Measurements from ENCODE around the gene NDUFS2.

Gene NDUFS2

DNA sequence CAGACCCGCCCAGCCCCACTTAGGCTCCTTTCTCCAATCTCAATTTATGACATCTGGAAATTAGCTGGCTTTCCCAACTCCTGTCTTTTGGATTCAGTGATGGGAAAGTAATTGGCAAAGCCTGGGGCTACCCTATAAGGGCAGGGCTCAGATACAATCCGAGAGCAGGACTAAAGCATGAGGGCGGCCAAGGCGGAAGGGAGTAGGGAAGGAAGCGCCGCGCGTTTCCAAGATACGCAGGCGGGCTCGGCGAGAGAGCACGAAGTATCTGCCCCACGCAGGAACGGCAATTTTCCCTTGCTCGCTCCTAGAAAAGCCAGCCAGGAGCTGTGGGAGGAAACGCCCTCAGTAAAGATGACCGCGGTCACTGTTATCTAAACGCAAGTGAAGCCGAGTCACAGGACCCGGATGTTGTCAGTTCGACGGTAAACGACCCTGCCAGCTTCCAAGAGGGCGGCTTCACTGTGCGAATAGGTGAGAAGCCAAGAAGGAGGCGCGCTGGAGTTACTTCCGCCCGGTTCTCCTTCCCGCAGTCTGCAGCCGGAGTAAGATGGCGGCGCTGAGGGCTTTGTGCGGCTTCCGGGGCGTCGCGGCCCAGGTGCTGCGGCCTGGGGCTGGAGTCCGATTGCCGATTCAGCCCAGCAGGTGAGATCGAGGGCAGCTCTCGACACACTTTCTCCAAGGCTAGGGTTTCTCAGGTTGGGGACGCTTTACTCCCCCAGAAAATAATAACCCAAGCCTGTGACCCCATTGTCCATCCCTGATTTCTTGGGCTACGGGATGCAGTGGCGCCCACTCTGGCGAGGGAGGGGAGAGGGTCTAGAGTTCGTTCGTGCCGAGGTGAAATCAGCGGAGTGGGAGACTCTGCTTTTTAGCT lies at the start of gene NDUFS2:
TSS of gene NDUFS2 (plus strand) at position 532 of the 877 bp plus-strand sequence. CDS start at position 551, 19 bp downstream.
- peak; percentile 95 for DNase-seq

DNA sequence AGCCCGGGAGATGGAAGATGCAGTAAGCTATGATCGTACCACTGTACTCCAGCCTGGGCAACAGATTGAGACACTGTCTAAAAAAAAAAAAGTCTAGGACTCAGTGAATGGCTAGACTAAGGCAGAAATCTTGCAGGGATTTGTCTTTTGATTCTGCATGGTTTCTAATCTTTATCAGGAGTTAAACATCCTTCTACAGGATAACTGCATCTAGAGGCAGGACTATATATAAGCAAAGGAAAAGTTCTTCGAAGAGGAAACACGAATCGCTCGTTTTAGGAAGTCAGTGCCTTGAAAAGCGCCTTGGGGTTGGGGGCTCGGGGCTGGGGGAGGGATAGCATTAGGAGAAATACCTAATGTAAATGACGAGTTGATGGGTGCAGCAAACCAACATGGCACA lies 49.0 kb upstream of the NDUFS2 start:
- no peak for DNase-seq

DNA sequence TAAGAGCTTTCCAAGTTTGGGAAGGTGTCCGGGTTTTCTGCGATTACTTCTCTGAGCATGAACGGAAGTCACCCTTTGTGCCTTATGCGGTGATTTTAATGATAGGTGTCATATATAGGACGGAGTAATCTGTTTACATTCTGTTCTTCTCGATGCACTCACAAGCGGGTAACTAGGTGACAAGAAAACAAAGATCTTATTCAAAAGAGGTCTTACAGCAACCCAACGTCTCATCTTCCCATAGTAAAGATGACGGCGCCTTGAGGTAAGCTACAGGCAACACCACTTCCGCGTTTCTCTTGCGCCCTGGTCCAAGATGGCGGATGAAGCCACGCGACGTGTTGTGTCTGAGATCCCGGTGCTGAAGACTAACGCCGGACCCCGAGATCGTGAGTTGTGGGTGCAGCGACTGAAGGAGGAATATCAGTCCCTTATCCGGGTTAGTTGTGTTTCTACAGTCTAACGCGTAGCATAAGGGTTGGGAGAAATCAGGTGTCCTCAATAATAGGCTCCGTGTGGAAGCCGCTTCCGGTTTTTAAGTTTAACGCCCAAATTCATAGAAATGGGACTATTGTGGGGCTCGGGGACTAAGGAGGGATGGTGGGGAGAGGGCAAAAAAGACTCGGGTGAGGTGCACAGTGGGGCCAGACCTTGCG lies 48.4 kb upstream of the NDUFS2 start, which contains the start of gene UFC1:
TSS of gene UFC1 (plus strand) at position 297 of the 656 bp plus-strand sequence. CDS start at position 317, 20 bp downstream.
- DNase-seq = peak; percentile 75 to 80

DNA sequence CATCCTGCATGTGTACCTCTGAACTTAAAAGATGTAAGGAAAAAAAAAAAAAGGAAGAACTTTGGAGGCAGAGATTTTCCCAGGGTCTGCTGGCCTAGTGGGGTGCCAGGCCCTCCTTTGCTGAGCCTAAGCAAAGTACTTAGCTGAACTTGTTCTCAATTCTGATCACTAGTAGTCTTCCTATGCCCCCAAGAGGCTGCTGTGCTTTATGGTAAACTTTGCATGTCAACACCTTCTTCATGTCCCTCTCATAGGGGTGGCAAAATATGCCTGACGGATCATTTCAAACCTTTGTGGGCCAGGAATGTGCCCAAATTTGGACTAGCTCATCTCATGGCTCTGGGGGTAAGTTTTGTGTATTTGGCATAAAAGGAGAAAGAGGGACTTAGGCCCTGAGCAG lies 44.3 kb upstream of the NDUFS2 start:
- DNase-seq = no peak

DNA sequence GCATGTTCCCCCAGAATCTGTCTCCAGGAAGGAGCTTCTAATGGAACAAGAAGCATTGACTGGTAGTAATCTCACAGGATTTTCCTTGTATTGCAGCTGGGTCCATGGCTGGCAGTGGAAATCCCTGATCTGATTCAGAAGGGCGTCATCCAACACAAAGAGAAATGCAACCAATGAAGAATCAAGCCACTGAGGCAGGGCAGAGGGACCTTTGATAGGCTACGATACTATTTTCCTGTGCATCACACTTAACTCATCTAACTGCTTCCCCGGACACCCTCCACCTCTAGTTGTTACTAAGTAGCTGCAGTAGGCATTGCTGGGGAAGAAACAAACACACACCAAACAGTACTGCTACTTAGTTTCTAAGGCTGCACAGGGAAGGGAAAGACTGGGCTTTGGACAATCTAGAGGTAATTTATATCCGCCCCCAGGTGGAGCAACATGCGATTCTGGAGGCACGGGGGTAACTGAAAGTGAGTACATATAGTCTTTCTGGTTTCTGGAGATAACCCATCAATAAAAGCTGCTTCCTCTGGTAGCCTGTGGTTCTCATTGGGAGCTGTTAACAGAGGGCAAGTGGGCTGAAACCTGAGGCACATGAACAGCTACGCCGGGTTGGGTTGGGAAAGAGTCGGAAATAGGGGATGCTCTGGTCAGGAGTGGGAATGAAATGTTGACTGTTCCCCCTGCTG lies 43.7 kb upstream of the NDUFS2 start:
- no peak for DNase-seq

DNA sequence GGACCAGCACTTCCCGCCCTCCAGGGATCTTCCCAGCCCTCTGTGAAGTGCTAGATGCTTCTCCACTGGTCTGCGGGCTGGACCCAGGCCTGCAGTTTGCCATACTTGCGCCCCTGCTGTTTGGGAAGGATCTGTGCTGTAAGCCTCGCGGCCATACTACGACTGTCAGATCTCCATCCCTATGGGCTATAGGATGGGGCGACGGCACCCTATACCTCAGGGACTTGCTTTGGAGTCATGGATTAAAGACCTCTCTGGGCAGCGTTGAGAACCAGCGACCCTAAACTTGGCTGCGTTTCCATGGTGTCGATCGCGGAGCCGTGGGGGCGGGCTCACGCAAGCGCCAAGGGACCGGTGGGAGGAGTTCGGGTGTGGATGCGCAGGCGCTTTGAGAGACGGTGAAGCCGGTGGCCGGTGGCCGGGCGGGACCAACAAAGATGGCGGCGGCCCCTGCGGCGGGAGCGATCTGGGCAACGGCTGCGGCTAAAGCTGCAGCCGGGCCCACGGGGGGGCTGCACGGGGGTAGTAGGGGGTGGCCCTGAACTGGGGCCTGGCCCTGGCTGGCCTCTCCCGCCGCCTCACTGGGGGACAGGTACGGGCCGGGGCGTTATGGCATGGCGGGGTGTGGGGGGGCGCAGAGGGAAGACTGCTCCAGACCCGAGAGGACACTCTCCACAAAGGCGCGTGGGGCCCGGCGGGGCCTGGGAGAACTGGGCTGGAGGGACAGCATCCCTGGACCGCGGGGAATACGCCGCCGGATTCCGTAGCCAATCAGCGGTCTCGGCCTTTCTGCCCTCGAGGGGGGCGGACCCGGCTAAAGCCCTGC lies 42.9 kb upstream of the NDUFS2 start, which contains the start of gene USP21:
TSS of gene USP21 (plus strand) at position 414 of the 826 bp plus-strand sequence. CDS start 1,141 bp downstream, outside the sequence.
- DNase-seq = peak; percentile 88 to 92

DNA sequence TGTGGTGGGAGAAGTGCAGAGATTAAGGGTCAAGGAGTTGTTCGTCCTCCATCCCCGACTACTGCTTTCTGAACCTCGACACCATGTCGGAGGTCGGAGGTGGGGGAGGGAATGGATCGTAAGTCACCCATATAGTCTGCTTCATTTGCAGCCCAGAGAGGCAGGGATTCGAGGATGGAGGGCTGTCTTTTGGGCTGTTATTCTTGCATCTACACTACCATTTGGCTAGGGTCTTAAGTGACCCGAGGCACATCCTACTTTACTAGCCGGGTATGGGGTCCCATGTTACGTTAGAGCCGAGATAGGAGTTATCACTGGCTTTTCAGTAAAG lies 42.3 kb upstream of the NDUFS2 start:
- DNase-seq = peak in 1 of 2 donors; percentile 17

DNA sequence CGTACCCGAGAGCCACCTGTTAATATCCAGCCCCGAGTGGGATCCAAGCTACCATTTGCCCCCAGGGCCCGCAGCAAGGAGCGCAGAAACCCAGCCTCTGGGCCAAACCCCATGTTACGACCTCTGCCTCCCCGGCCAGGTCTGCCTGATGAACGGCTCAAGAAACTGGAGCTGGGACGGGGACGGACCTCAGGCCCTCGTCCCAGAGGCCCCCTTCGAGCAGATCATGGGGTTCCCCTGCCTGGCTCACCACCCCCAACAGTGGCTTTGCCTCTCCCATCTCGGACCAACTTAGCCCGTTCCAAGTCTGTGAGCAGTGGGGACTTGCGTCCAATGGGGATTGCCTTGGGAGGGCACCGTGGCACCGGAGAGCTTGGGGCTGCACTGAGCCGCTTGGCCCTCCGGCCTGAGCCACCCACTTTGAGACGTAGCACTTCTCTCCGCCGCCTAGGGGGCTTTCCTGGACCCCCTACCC lies 41.5 kb upstream of the NDUFS2 start:
- DNase-seq = no peak

DNA sequence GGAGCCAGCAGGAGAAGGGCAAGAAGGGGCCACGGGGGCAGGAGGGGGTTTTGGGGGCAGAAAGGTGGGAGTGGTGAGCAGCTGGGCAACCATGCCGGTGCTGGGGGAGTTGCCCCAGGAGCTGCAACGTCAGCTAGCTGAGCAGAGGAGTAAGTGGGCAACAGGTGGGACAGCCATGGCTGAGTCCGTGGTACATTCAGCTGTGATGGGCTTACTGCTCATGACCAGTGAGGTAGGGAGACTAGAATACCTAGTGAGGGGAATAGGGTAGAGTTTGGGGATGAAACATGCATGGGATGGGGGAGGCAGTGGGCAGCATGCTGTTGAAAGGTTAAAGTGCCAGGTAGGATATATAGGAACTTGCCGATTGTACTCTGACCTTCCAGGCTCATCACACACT lies 40.5 kb upstream of the NDUFS2 start:
- DNase-seq = no peak

DNA sequence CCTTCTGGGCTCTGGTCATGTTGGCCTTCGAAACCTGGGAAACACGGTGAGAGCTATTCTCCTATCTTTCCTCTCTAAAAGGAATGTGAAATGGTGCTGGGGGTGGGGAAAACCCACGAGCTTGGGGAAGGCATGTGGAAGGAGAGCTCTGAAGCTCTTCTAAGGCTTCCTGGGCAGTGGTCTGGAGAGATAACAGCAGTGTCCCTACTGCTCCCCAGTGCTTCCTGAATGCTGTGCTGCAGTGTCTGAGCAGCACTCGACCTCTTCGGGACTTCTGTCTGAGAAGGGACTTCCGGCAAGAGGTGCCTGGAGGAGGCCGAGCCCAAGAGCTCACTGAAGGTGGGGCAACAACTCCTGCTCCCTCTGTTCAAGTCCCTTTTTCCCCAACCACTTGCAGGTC lies 40.1 kb upstream of the NDUFS2 start:
- no peak for DNase-seq

DNA sequence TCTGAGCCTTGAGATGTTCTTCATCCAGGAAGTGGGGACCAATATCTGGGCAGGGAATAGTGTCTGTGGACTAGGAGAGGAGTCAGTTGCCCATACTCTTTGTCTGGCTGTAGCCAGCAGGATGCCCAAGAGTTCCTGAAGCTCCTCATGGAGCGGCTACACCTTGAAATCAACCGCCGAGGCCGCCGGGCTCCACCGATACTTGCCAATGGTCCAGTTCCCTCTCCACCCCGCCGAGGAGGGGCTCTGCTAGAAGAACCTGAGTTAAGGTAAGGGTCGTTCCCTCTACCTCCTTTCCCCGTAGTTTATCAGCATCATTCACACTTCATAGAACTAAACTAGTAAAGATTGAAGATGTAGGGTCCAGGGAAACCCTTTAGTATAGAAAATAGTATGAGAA lies 39.4 kb upstream of the NDUFS2 start:
- DNase-seq = no peak

DNA sequence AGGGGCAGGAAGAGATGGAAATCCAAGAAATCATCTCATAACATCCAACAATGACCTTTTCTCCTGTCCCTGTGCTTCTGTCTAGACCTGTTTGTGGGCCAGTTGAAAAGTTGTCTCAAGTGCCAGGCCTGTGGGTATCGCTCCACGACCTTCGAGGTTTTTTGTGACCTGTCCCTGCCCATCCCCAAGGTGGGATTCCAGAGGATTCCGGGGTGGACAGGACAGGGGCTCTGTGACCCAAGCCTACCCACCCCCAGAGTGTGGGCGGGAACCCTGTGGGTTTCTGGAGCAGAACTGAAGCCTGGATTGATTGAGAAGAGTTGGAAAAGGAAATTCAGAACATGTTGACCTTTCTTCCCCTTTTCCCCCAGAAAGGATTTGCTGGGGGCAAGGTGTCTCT lies 38.4 kb upstream of the NDUFS2 start:
- no peak for DNase-seq

DNA sequence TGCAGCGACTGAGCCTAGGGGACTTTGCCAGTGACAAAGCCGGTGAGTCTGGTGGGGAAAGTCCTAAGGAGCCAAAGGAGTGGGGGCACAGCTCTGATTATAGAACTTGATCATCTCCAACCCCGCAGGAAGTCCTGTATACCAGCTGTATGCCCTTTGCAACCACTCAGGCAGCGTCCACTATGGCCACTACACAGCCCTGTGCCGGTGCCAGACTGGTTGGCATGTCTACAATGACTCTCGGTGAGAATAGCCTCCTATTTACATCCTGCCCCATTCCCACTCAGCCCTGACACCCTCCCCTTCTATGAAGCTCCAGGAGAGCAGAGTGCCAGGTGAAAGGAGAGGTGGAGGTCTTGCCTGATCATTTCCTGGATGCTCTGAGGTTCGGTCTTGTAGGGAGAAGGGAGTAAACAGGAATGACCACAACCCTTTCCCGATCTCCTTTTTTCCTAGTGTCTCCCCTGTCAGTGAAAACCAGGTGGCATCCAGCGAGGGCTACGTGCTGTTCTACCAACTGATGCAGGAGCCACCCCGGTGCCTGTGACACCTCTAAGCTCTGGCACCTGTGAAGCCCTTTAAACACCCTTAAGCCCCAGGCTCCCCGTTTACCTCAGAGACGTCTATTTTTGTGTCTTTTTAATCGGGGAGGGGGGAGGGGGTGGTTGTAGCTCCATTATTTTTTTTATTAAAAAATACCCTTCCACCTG lies 37.1 kb upstream of the NDUFS2 start:
- DNase-seq = no peak

DNA sequence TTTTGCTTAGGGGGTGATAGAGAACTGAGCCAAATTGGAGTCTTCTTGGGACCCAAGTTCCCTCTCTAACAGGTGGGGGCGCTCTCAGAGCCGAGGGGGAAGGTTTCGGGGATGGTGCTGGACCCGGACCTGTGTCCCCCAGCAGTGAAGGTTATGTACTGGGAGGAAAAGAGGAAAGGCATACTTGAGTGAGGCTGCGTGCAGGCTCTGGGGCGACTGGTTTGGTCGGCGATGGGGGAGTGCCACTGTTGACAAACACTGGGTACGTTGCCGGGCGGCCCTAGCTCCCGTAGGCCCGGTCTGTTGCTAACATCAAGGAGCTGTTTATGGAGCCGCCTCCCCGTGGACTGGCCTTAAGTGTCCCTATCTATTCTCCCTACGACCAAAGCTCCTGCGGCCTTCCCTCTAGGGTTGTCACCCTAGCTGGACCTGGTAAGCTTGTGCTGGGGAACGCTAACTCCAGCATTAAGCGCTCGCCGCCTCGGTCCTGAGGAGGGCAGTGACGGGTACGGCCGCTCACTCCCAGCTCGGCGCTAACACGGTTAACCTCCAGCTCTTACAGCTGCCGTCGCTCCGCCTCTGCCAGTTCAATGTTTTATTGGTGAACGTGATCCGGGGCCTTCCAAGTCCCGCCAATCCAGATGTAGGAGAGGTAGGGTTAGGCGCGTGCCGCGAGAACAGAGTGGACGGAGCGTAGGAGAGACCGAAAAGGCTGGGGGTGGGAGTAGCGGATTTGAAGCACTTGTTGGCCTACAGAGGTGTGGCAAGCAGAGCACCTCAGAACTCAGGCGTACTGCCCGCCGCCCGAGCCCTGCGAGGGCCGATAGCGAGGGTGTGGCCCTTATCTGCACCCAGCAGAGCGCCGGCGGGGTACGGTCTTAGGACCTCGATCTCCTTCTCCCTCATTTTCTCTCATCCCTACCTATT lies 36.2 kb upstream of the NDUFS2 start, which contains the start of gene PPOX:
TSS of gene PPOX (plus strand) at position 685 of the 927 bp plus-strand sequence. CDS start 422 bp downstream, outside the sequence.
- peak; percentile 85 to 89 for DNase-seq

DNA sequence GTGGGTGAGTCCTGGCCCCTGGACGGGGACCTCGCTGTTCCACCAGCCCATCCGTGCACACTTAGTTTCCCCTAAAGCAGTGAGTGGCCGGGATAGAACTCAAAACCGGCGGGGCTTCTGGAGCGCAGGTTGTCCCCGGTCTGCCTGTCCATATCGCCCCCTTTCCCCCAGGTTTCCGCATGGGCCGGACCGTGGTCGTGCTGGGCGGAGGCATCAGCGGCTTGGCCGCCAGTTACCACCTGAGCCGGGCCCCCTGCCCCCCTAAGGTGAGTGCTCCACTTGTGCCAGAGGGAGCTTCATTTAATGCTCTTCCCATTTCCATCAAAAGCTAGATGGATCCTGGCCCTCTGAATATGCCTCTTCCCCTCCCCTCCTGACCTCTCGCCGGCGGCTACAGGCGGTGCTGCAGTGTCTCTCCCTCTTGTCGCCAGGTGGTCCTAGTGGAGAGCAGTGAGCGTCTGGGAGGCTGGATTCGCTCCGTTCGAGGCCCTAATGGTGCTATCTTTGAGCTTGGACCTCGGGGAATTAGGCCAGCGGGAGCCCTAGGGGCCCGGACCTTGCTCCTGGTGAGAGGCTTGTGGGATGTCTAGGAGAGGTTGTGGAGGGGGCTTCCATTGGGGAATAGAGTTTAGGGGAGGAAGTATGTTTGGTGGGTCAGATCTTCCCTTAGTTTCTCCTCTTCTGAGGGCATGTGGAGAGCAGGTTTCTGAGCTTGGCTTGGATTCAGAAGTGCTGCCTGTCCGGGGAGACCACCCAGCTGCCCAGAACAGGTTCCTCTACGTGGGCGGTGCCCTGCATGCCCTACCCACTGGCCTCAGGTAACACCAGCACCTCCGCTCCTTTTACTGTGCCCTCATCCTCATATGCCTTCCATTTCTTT lies 35.3 kb upstream of the NDUFS2 start:
- no peak for DNase-seq

DNA sequence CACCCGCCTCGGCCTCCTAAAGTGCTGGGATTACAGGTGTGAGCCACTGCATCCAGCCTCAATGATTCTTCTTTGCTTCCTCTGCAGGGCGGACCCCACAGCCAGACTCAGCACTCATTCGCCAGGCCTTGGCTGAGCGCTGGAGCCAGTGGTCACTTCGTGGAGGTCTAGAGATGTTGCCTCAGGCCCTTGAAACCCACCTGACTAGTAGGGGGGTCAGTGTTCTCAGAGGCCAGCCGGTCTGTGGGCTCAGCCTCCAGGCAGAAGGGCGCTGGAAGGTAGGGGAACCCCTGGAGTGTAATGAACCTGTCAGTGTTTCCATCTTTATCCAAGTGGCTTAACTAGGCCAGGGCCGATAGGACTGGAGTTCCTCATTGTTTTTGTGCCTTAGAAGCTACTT lies 33.3 kb upstream of the NDUFS2 start:
- no peak for DNase-seq

DNA sequence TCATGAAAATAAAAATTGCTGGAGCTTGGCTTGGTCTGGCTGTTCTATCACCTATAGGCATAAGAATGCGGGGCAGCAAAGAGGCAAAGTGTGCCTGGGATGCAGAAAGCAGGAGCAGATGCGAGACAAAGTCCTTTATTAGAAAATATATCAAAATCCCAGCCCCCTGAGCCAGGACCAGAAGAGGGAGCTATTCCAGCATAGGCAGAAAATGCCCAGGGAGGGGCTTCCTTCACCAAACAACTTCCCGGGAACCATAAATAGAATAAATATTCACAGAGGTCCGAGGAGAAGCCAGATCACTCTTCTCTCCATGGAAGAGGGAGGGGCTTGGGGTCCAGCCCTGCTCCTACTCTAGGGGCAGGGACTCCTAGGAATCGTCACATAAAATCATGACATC lies 31.0 kb upstream of the NDUFS2 start:
- DNase-seq = no peak

DNA sequence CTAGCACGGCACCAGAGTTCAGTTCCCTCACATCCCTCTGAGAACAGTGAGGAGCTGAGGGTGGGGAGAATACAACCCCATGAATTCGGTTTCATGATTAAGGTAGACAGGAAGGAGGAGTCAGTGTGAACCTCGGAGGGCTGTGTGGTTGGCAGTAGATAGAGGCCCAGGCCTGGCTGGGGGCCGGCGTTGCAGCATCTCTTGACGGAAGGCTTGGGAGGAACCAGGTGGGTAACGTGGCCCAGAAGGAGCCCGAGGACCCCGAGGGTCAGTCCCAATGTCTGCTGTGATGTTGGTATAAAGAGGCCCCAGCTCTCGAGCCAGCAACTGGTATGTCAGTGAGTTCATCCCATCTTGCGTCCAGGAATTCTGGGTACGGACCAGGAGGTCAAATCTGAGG lies 30.5 kb upstream of the NDUFS2 start:
- no peak for DNase-seq

DNA sequence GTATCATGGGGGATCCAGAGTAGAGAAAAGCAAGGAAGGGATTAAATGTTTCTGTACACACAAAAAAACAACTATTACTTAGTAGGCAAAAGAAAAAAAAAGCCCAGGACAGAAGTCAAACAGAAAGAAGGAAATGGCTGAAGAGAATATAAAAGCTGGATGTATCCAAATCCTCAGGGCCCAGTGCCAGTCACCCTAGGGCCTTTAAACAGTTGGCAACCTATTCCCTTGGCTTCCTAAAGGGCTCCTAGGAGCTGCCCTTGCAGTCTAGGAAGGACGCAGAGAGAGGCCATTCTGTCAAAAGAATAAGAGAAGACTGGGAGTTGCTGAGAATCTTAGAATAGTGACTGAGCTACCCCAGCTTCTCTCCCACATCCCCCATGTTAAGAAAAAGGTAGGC lies 29.8 kb upstream of the NDUFS2 start:
- DNase-seq = no peak
